ENCODE data around the gene NAP1L1.
A peak's percentile ranks its signal among the peaks of the same experiment; 100 is the strongest.

Gene NAP1L1

GRCh38 chr12:76037130-76038103, 47.1 kb downstream of the NAP1L1 start:
- peak in 1 of 4 experiments; percentile 6 for DNase-seq

DNA sequence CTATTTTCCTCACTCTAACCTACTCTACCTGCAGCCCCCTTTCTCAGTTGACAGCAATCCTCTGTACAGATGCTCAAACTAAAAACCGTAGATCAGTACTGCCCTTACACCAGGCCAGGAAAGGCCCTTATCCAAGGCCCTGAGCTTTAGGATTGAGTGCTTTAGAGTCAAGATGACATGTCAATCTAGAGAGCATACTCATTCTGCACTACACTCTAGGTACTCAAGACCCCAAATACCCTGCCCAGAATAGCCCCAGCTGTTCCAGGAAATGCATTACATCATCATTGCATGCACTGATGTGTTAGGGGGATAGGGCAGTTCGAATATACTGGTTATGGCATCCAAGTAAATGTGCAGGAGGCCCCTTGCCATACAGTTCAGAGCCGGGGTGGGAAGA, 49.4 kb downstream of the NAP1L1 start:
- DNase-seq: no peak

DNA sequence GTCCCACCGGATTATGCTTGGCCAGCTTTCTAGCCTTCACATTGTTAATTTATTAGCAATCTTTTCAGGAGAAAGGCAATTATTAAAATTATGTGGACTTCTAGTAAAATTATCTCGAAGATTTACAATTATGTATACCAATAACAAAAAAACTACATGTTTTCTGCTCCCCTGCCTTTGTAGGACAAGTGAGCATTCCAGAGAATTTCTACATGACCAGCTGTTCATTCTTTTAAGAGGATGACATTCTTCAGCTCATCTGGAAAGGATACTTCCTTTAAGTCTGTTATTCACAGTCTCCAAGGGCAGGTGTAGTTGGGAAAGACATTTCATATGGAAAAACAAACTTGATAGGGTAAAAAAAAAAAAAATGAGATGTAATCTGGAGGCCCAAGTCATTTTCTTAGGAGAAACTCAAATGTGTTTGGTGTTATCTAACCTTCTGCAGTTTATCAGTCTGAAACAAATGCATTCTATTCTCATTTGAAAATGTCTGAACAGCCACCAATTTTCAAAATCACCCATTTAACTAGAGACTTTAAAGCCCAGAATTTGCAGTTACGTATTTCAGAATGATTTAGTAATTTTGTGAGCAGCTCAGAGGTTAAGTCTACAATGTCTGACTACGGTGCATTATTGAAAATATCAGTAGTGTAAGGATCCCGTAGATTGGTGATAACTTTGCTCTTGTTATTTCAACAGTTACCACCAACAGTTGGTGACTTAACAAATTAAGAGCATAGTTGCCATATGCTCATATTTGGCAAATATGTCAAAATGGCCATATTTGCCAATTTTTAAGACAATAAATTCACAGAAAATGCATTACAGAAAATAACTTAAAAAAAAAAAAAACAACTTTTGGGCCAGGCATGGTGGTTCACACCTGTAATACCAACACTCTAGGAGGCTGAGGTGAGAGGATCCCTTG, 51.1 kb downstream of the NAP1L1 start:
- no peak for DNase-seq

- peak in 2 of 4 experiments; percentile 28 to 30 for DNase-seq
Measured at GRCh38 chr12:76032043-76032981, 52.2 kb downstream of the NAP1L1 start.

GRCh38 chr12:76031414-76032042, 53.0 kb downstream of the NAP1L1 start, which contains the start of gene PHLDA1:
Gene PHLDA1, minus strand, starts transcription at chr12:76031776.
- DNase-seq: peak; percentile 73 to 92 (median 82)

- no peak for DNase-seq
Measured at GRCh38 chr12:76031081-76031413, 53.4 kb downstream of the NAP1L1 start.

- peak in 2 of 4 experiments; percentile 8 to 29 for DNase-seq
Measured at GRCh38 chr12:76030341-76031080, 54.0 kb downstream of the NAP1L1 start.

- no peak for DNase-seq
Measured at GRCh38 chr12:76029982-76030340, 54.5 kb downstream of the NAP1L1 start.

DNA sequence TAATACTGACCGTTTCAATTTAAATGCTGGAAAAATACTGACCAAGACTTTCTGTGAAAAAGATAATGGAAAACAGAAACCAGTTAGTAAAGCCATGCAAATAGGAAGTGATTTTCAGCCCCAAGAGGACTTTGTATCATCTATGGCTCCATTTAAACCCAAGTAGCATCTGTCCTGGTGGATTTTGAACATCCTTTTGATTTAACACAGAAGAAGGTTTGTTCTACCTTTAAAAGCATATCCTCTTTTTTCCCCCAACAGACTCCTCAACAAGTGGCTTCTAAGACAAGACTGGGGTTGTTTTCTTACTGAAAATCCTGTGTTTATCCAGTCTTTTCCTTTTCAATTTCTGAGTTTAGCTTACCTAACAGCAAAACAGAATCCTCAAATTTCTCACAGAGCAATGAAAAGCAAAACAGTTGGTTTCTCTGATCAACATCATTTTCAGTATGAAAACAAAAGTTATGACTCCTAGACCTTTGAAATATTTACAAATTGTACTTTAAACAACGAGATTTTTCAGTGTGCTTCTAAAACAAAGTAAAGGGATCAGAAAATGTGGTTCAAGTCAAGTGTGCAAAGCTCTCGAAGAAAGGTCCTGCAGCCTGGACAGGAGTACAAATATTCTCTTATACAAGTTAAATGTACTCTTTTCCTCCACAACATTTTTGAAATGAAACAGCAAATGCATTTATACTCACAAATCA, 55.8 kb downstream of the NAP1L1 start:
- DNase-seq: no peak

DNA sequence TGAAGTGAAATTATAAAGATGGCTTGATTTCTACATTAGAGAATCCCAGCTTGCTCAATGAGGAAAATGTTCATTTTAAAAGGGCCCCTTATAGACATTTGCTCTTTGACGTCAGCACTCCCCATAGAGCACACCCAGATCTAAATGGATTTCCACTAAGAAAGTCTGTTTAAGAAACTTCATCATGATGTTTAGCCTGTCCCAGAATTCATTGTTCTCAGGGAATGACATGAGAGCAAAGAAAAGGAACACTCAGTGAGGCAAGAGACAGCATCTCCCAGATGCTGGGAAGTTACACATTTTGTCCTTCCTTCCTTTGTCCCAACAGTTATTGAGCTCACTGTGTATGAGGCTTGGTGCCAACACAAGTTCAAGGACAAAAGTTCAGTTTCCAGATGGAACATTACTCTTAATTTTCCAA, 57.8 kb downstream of the NAP1L1 start:
- no peak for DNase-seq

DNA sequence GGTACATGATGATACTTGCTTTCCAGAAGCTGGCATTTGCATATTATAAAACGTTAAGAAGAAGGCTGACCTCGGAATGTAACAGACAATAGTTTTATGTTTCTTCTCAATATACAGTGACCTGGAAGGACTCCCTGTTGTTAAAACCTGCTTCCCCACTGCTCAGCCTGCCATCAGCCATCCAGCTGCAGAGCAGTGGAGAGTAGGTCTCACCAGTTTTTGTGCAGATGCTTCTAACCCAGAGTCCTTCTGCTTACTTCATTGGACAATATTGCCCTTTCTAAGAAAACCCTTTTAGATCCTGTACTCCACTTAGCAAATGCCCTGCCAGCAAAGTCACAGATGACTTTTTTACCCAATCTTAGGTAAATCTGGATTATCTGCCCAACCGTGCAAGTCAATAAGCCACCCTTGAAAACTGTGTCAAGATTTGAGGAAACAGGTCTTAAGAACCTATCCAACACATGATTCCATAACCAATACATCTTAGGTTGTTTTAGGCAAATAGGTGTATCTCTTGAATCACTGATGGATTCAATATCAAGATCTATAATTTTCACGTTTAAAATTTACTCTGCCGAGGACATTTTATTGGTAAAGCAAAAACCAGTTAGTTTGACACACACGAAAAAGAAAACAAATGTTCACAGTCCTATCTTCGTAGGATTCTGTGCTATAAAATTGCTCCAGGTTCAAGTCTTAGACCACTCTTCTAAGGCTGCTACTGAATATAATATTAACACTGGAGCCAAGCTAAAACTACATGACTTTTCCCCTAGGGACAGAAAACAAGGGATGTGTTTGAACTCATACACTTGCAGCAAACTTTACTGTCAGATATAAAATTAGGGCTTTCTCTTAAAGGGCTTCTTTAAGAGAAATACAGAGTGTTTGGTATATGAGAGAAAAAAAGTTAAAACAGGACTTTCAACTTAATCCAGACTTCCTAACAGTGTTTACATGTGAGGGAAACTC, 58.6 kb downstream of the NAP1L1 start:
- no peak for DNase-seq

GRCh38 chr12:76024942-76025600, 59.4 kb downstream of the NAP1L1 start:
- DNase-seq: no peak

DNA sequence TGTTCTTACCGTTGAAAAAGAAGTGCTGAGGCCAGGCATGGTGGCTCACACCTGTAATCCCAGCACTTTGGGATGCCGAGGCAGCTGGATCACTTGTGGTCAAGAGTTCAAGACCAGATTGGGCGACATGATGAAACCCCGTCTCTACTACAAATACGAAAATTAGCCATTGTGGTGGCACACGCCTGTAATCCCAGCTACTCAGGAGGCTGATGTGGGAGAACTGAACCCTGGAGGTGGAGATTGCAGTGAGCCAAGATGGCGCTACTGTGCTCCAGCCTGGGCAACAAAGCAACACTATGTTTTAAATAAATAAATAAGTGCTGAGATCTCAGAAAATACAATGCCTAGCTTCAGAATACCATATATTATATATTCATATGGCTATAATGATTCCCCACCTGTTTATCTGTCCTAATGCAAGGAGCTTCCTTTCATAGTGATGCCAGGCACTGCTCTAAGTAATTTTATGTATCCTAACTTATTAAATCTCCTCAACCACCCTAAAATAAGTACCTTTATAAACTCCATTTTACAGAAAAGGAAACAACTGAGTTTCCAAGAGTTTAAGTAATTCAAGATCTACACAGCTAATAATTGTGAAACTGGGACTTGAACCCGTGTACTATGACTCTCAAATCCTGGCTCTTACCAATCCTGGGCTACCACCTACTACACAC, 60.2 kb downstream of the NAP1L1 start:
- DNase-seq: no peak

DNA sequence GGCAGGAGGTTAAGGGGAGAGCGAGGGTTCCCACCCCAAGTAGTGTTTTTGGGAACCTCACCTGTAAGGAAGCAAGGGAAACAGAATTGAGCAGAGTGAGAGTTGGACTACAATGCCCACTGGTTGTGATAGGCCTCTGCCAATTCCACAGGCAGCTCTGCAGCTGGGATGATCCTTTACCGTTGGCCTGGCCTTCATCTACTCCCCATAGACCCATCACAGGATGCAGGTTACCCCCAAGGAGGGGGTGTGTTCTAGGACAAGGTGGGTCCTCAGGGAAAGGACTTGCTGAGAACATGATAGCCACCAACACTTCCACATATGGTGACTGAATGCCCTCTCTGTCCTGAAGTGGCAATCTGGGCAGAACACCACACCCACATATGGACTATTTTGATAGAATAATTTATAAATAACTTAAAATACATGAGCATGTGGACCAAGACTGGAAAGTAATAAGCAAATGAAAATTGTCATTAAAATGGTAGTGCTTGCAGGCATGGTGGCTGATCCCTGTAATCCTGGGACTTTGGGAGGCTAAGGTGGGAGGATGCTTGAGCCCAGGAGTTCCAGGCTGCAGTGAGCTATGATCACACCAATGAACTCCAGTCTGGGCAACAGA, 61.3 kb downstream of the NAP1L1 start:
- no peak for DNase-seq

DNA sequence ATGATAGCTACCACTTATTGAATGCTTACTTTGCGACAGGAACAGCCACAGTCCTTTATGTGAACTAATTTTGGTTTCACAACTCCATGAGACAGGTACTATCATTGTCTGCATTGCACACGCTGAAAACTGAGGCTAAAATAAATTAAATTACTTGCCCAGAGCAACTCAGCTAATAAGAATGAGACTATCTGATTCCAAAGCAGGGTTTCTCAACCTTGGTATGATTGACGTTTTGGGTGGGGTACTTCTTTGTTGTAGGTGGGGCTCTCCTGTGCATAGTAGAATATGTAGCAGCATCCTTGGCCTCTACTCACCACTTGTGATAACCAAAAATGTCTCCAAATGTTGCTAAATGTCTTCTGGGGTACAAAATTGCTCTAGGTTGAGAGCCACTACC, 62.0 kb downstream of the NAP1L1 start:
- DNase-seq: no peak

- peak; percentile 6 to 39 (median 13) for DNase-seq
Measured at GRCh38 chr12:76020731-76021672, 63.5 kb downstream of the NAP1L1 start.

Measured in activated CD4-positive, CD25-positive, alpha-beta regulatory T cell (primary cell).